ENCODE measurements around the gene LAD1.

LAD1 gene, protein sequence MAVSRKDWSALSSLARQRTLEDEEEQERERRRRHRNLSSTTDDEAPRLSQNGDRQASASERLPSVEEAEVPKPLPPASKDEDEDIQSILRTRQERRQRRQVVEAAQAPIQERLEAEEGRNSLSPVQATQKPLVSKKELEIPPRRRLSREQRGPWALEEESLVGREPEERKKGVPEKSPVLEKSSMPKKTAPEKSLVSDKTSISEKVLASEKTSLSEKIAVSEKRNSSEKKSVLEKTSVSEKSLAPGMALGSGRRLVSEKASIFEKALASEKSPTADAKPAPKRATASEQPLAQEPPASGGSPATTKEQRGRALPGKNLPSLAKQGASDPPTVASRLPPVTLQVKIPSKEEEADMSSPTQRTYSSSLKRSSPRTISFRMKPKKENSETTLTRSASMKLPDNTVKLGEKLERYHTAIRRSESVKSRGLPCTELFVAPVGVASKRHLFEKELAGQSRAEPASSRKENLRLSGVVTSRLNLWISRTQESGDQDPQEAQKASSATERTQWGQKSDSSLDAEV

GRCh38 chr1:201399018-201399351 lies at the start of gene LAD1:
Gene LAD1 (minus strand): TSS chr1:201399324. CDS start chr1:201399306, 18 bp downstream.
- H3K9ac ChIP-seq (ENCODE audit: low read length): no peak within 1 kb of the TSS

DNA sequence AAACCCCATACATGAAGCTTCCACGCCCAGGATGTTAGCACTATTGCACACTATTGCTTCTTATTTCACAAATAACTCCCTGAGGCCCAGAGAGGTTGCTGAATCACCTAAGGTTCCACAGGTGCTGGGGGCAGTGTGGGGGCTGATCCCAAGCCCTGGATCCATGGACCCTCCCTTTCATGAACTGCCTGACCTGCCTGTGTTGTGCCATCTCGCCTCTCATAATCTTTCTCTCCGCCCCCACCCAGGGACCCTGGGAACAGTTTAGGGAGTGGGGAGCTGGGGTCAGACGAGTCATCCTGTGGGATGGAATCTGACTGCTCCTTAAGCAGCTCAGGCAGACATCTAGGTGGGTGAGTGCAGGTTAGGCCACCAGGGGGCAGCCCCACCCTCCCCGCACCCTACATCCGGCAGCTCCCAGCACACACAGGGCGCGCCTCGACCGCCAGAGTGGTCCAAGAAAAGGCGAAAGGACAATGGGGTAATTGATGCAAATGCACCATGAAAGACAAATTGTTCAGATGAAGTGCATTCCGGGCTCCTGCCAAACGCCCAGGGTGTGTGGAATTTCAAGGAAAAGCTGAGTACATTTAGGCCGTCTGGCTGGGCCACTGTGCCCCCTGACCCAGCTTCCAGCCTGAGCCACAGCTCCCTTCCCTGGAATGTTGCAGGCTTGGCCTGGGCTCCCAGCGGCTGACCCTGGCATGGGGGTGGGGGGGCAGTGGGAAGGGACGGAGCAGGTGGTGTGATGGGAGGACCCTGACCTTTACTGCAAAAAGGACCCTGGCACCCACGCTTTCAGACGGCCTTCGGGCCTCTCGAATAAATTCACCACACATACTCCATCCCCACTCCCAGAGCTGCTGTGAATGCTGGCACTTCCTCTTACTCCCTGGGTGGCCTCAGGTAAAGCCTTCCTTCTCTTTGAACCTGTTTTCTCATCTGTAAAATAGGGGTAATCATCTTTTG lies 49.1 kb upstream of the LAD1 start:
- H3K27ac ChIP-seq (ENCODE audit: low read depth, low read length, poor library complexity, severe bottlenecking): no peak overlapping the region
- H3K9me2 ChIP-seq (ENCODE audit: low read depth, low read length): no peaks in the 10 kb centered on the region
- no peaks in the 10 kb centered on the region for H3K27me3 ChIP-seq (ENCODE audit: insufficient read depth, low read length)
- H2AFZ ChIP-seq (ENCODE audit: low read length): no peak overlapping the region
- peaks cover 8% of the 10 kb centered on the region for H3K4me1 ChIP-seq (ENCODE audit: insufficient read depth, low read length, severe bottlenecking)
- TF ChIP-seq EZH2 (IDR thresholded peaks at IDR 0.05; ENCODE audit: borderline replicate concordance, low read length): no peak
- TF ChIP-seq, protein P1, sequence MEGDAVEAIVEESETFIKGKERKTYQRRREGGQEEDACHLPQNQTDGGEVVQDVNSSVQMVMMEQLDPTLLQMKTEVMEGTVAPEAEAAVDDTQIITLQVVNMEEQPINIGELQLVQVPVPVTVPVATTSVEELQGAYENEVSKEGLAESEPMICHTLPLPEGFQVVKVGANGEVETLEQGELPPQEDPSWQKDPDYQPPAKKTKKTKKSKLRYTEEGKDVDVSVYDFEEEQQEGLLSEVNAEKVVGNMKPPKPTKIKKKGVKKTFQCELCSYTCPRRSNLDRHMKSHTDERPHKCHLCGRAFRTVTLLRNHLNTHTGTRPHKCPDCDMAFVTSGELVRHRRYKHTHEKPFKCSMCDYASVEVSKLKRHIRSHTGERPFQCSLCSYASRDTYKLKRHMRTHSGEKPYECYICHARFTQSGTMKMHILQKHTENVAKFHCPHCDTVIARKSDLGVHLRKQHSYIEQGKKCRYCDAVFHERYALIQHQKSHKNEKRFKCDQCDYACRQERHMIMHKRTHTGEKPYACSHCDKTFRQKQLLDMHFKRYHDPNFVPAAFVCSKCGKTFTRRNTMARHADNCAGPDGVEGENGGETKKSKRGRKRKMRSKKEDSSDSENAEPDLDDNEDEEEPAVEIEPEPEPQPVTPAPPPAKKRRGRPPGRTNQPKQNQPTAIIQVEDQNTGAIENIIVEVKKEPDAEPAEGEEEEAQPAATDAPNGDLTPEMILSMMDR (IDR thresholded peaks at IDR 0.05; ENCODE audit: low read length): peak; percentile 82
- H3K9me3 ChIP-seq (ENCODE audit: low read length): no peaks in the 10 kb centered on the region
- no peak overlapping the region for H3K4me3 ChIP-seq (ENCODE audit: low read depth, low read length, poor library complexity, severe bottlenecking)
- H3K9ac ChIP-seq (ENCODE audit: low read length): no peak overlapping the region
- no peaks in the 10 kb centered on the region for H4K20me1 ChIP-seq (ENCODE audit: insufficient read depth, low read length)
- H3F3A ChIP-seq (ENCODE audit: insufficient read depth, low read length): no peaks in the 10 kb centered on the region
- H3K79me2 ChIP-seq (ENCODE audit: insufficient read depth, low read length): no peaks in the 10 kb centered on the region
- H3K36me3 ChIP-seq (ENCODE audit: insufficient read depth, low read length): no peaks in the 10 kb centered on the region
- H3K4me2 ChIP-seq (ENCODE audit: low read length): no peak overlapping the region; the same call in 1 of the 2 replicates

More at GRCh38 chr1:201399018-201399351, at the start of gene LAD1:
- no peaks in the 10 kb centered on the region for H3K79me2 ChIP-seq (ENCODE audit: insufficient read depth, low read length)
- H2AFZ ChIP-seq (ENCODE audit: low read length): no peak within 1 kb of the TSS
- H3K36me3 ChIP-seq (ENCODE audit: insufficient read depth, low read length): no peaks in the 10 kb centered on the region
- H3K9me2 ChIP-seq (ENCODE audit: low read depth, low read length): no peaks in the 10 kb centered on the region
- no peak for TF ChIP-seq EZH2 (IDR thresholded peaks at IDR 0.05; ENCODE audit: borderline replicate concordance, low read length)
- TF ChIP-seq, protein P1 (IDR thresholded peaks at IDR 0.05; ENCODE audit: low read length): no peak
- H3K9me3 ChIP-seq (ENCODE audit: low read length): no peaks in the 10 kb centered on the region
- no peak within 1 kb of the TSS for H3K27ac ChIP-seq (ENCODE audit: low read depth, low read length, poor library complexity, severe bottlenecking)
- H3F3A ChIP-seq (ENCODE audit: insufficient read depth, low read length): no peaks in the 10 kb centered on the region
- no peaks in the 10 kb centered on the region for H4K20me1 ChIP-seq (ENCODE audit: insufficient read depth, low read length)
- no peak within 1 kb of the TSS for H3K4me2 ChIP-seq (ENCODE audit: low read length)
- H3K27me3 ChIP-seq (ENCODE audit: insufficient read depth, low read length): 0 out of 2 replicates have a peak, but pooled peaks cover 7% of the 10 kb centered on the region
- H3K4me1 ChIP-seq (ENCODE audit: insufficient read depth, low read length, severe bottlenecking): no peaks in the 10 kb centered on the region
- no peak within 1 kb of the TSS for H3K4me3 ChIP-seq (ENCODE audit: low read depth, low read length, poor library complexity, severe bottlenecking)

DNA sequence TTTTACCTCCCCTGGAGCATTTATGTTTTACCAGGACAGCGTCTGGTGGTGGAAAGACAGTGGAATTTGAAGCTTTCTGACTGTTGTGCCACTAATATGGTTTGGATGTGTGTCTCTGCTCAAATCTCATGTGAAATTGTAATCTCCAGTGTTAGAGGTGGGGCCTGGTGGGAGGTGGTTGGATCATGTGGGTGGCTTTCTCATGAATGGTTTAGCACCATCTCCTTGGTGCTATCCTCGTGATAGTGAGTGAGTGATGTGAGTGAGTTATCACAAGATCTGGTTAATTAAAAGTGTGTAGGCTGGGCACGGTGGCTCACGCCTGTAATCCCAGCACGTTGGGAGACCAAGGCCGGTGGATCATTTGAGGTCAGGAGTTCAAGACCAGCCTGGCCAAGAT lies 46.2 kb upstream of the LAD1 start:
- no peak for TF ChIP-seq EZH2 (IDR thresholded peaks at IDR 0.05; ENCODE audit: borderline replicate concordance, low read length)
- TF ChIP-seq, protein P1 (IDR thresholded peaks at IDR 0.05; ENCODE audit: low read length): no peak
- H3K4me2 ChIP-seq (ENCODE audit: low read length): no peak overlapping the region
- no peaks in the 10 kb centered on the region for H3K79me2 ChIP-seq (ENCODE audit: insufficient read depth, low read length)

More for the DNA sequence above, 46.2 kb upstream of the LAD1 start:
- peaks cover 7% of the 10 kb centered on the region for H3K9me3 ChIP-seq (ENCODE audit: low read length)
- H3F3A ChIP-seq (ENCODE audit: insufficient read depth, low read length): no peaks in the 10 kb centered on the region
- no peaks in the 10 kb centered on the region for H3K9me2 ChIP-seq (ENCODE audit: low read depth, low read length)
- no peak overlapping the region for H3K27ac ChIP-seq (ENCODE audit: low read depth, low read length, poor library complexity, severe bottlenecking)
- H3K4me3 ChIP-seq (ENCODE audit: low read depth, low read length, poor library complexity, severe bottlenecking): no peak overlapping the region
- no peak overlapping the region for H3K9ac ChIP-seq (ENCODE audit: low read length)
- peaks cover 8% of the 10 kb centered on the region for H3K4me1 ChIP-seq (ENCODE audit: insufficient read depth, low read length, severe bottlenecking)
- no peaks in the 10 kb centered on the region for H4K20me1 ChIP-seq (ENCODE audit: insufficient read depth, low read length)
- H3K27me3 ChIP-seq (ENCODE audit: insufficient read depth, low read length): no peaks in the 10 kb centered on the region
- H3K36me3 ChIP-seq (ENCODE audit: insufficient read depth, low read length): no peaks in the 10 kb centered on the region; the same call in 1 of the 2 replicates
- no peak overlapping the region for H2AFZ ChIP-seq (ENCODE audit: low read length)

Data from OCI-LY1 (cell line).